Head of caudate nucleus (tissue), 42 donors: ENCODE data around the gene COL23A1.

Source experiments
- DNase-seq, 42 donors: peaks; one replicate each; pipeline versions ENCODE4 v3.0.0 to v3.0.0-alpha.2; 2020 to 2021; ENCODE audit warnings: mixed read lengths in 7 of 42
- intact Hi-C: fragments of 100-400 bp; cut with DNase I; formaldehyde crosslinking; loops from one replicate; pipeline ENCODE4 v1.15.0; 2022

The COL23A1 gene

DNA sequence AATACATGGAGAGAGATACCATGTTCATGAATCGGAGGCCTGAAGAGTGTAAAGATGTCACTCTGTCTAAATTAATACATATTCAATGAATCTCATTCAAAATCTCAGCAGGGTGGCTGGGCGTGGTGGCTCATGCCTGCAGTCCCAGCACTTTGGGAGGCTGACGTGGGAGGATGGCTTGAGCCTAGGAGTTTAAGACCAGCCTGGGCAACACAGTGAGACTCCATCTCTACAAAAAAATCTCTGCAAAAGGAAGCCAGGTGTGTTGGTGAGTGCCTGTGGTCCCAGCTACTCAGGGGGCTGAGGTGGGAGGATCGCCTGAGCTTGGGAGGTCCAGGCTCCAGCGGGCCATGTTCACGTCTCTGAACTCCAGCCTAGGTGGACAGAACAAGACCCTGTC, 49.7 kb downstream of the COL23A1 start:
- intact Hi-C loops: no loop called here

GRCh38 chr5:178538741-178539229, 51.4 kb downstream of the COL23A1 start:
- intact Hi-C loops: no loop called here
- no peak for DNase-seq

More for the DNA sequence above, 49.7 kb downstream of the COL23A1 start:
- no peak for DNase-seq

DNA sequence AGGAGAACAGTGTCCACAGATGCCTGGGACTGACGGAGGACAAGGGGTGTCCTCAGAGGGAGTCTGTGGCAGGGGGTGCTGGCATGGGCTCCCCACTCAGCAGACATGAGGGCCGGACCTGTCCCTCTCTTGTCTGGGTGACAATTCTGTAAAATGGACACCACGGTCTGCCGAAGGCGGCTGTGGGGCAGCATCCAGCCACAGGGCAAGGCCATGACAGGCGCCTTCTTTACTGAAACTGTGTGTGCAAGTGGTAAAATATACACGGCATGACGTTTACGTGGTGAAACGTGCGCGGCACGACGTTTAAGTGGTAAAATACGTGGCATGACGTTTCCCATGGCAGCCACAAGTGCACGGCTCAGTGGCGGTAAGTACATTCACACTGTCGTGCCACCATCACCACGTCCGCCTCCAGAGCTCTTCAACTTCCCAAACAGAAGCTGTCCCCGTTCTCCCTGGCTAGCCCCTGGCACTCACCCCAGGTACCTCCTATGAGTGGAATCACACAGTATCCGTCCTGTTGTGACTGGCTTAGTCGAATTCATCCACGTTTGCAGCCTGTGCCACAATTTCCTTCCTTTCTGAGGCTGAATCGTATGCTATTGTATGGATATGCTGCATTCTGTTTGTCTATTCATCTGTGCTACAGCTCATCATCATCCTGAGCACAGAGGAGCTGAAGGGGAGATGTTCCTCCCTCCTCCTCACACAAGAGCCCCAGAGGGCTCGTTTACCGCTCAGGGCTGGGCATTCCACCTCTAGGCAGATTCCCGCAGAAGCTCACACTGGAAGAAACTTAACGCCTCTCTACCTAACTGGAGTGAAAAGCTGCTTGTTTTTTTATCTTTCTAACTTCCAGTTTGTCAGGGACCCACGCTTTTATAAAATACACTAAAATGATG, 52.5 kb downstream of the COL23A1 start:
- intact Hi-C loops: no loop called here
- DNase-seq: no peak

- DNase-seq: no peak
- intact Hi-C loops: no loop called here
Measured at GRCh38 chr5:178536541-178537466, 53.4 kb downstream of the COL23A1 start.

- intact Hi-C loops: no loop called here
- no peak for DNase-seq
Measured at GRCh38 chr5:178535299-178536175, 54.7 kb downstream of the COL23A1 start.

DNA sequence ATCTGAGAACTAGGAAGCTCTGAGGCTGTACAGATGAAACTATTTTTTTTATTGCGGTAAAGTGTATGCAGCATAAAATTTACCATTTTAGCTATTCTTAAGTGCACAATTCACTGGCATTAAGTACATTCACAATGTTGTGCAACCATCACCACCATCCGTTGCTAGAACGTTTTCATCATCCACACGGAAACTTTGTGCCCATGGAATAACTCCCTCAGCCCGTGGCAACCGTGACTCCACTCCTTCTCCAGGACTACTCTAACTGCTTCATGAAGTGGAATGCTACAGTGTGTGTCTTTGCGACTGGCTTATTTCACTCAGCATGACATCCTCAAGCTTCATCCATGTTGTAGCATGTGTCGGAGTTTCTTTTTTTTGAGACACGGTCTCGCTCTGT, 57.1 kb downstream of the COL23A1 start:
- intact Hi-C loops: no loop called here
- DNase-seq: no peak

DNA sequence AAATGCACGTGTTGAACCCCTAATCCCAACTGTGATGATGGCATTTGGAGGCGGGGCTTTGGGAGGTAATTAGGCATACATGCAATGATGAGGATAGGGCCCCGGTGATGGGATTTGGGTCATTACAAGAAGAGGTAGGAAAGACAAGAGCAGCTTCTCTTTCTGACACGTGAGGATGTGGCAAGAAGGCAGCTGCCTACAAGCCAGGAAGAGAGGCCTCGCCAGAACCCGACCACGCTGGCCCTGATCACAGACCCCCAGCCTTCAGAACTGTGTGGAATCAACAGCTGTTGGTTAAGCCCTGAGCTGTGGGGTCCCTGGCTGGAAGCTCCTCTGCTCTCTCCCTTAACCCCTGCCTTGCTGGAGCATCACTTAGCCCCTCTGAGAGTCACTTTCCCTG, 57.5 kb downstream of the COL23A1 start:
- DNase-seq: no peak
- intact Hi-C loops: no loop called here

- intact Hi-C loops: no loop called here
- no peak for DNase-seq
Measured at GRCh38 chr5:178532236-178532635, 58.0 kb downstream of the COL23A1 start.

DNA sequence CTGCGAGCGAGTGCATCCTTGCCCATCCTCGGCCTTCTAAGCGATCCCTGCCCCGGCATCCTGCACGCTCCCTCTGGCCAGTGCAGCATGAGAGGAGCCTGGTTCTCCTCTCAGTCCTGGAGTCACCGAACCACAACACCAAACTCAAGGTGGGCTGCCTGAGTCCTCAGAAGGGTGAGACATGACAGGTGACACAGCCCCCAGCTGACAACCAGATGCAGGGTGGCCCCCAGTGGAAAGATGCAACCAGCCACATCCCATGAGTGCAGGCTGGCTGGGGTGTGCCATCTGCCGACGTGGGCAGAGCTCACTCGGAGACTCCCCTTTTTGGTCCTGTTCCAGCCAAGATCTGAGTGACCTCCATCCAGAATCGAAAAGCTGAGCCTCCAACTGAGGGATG, 58.4 kb downstream of the COL23A1 start:
- intact Hi-C loops: no loop called here
- DNase-seq: no peak

DNA sequence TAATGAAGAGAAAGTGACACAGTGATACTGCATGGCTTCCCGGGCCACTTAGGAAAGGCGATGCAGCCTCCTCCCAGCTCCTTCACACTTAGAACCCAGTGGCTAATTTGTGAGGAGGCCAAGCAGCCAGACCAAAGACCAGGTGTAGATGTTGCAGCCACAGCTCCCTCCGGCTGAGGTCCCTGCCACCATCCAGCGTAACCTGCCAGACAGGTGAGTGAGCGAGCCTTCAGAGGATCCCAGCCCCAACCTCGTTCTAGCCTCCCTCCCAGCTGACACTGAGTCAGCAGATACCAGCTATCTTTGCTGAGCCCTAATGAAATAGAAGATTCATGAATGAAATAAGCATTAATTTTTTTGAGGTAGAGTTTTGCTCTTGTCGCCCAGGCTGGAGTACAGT, 59.7 kb downstream of the COL23A1 start:
- no peak for DNase-seq
- intact Hi-C loops: no loop called here

DNA sequence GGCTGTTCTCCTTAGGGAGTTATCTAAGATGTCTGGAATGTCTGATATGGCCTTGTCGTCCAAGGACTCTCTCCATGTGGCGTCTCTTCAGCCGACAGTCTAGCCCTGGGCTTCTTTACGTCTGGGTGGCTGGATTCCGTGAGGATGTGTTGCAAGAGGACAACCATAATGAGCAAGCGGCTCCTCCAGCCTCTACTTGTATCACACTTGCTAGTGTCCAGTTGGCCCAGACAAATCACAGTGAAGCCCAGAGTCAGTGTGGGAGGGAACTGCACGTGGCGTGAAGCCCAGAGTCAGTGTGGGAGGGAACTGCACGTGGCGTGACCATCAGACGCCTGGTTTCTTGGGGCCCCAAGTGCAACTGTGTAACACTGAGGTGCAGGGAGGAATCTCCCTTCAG, 61.1 kb downstream of the COL23A1 start:
- DNase-seq: no peak
- intact Hi-C loops: no loop called here

GRCh38 chr5:178527458-178528307, 62.5 kb downstream of the COL23A1 start:
- no peak for DNase-seq
- intact Hi-C loops: no loop called here

DNA sequence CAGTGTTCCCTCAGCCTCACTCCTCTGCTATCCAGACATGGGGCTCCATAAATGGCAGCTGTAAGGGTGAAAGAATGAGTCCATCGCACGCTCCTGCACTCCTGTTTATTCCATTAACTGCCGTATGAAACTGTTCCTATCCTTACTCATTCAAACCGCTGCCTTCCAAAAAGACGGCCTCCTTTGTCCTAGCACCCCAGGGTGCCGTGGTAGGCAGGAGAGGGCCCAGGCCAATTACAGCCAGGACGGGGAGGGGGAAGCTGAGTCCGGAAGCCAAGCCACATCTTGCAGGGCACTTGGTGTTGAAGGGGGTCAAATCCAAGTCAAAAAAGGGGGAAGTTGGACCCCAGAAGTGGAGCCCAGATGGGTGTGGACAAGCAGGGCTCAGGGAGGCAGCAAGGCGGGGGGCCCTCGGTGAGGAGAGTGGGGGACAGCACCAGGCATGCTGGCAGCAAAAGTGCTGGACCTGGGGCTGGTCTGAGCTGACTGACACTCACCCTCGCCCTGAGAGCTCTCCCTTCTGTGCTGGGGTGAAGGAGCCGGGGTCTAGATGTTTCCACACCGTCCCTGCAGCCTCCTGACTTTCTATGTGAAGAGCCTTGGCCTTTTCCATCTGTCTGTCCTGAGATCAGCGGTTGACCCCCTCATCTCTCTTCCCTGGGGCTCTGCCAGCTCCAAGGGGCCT, 63.3 kb downstream of the COL23A1 start:
- DNase-seq: no peak
- intact Hi-C loops: no loop called here

DNA sequence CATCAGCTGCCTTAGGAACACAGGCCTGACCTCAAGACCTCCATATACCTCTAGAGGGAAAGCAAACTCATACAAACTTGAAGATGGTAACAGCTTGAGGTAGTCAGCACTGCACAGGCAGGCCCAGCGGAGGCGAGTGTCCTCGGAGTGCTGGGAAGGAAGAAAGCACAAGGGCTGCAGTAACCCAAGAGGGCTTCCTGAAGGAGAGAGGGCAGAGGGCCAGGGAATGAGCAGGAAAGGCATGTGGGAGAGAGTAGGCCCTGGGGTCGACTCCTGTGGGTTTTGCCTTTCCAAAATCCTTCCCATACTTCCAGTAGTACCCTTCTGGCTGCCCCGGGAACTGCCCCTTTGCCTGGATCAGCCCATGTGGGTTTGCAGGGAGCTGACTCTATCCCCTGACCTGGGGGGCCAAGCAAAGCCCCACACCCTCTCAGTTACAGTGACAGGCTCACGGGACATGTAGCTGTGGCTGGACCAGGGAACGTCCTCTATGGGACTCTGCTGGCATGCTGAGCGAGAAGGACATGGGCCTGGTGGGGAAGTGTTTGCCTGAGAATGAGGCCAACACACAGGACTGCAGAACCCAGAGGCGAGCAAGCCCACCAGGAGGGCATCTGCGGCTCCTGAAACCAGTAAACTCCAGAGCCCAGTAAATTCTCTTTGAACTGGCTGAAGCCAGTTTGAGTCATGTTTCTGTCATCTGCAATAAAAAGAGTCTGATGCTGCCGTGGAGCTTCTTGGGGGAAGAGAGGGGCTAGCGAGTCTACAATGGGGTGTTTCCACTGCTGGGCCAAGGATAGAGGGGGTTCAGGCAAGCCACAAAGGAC, 64.1 kb downstream of the COL23A1 start:
- no peak for DNase-seq
- intact Hi-C loops: no loop called here

DNA sequence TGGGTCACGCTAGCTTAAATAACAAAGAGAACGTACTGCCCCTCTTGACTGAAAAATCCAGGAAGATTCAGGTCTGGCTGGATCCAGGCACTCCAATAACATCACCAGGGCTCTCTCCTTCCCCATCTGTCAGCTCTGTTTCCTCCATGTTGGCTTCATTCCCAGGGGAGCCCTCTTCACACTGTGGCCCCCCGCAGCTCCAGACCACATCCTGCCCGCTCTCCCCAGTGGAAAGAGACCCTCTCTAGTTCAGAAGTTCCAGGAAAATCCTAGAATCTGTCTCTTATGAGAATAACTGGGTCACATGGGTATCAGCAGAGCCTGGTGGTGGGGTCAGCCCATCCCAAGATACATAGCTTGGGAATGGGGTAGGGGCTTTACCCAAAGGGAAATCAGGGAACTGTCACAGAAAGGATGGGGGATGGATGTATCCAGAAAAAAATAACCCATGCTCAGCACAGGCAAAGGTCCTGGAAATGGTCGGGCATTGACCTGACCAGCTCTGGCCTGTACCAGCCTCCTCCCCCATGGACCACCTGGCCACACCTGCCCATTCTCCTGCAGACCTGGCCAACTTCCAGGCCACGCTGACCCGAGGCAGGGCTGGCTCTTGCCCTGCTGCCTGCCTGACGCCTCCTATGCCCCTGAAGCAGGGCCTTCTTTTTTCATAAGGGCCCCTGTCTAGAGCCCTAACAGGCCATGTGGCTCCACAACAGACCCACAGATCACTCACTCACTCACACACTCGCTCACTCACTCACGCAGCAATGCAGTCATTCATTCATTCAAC, 65.9 kb downstream of the COL23A1 start:
- intact Hi-C loops: no loop called here
- no peak for DNase-seq

- intact Hi-C loops: no loop called here
- peak in 1 of 42 donors; percentile 30 for DNase-seq
Measured at GRCh38 chr5:178522361-178522760, 67.8 kb downstream of the COL23A1 start.
